Left ventricle myocardium superior (tissue), 1 donor: ENCODE results near the gene OCRL. TPM values are rescaled to one million over a fixed set of nuclear protein-coding genes. Genes with fewer than 3 reads are reported as not detected.

ENCODE experiments used
- ATAC-seq: fragments of 200-7000 bp; cut with Tn5 transposase; one replicate; pipeline ENCODE4 v1.9.1; 2020; ENCODE audit warnings: mild to moderate bottlenecking, moderate library complexity
- DNase-seq: peaks from one replicate; pipeline ENCODE4 v3.0.0-alpha.2; 2020
- intact Hi-C: fragments of 100-400 bp; cut with micrococcal nuclease; formaldehyde crosslinking; loops from one replicate; pipeline ENCODE4 v1.11.0; 2022
- total RNA-seq: library from RNA; stranded (reverse); fragmentation: NEBNext Ultra II Directional; extraction: Animal tissue kit (Norgen Biotek cat#: 25700); gene quantifications from one replicate; pipeline ENCODE4 v1.2.1, GENCODE V29; 2021
- donor health status: DM: no; HTN: yes; CAD: no; lungs with severe emphysema.

OCRL gene
- total RNA-seq, 1 donor from 2014 or later, result 9.9 TPM

- DNase-seq (no peak), ATAC-seq (no peak)
- intact Hi-C loops, result no loop called here
Observed at GRCh38 chrX:129614481-129615255, 74.6 kb downstream of the OCRL start.

- intact Hi-C loops, result no loop called here
- no peak for DNase-seq
- no peak for ATAC-seq
Observed at GRCh38 chrX:129617420-129617819, 77.4 kb downstream of the OCRL start.

GRCh38 chrX:129618997-129619396, 78.9 kb downstream of the OCRL start:
- peak; percentile 36 for DNase-seq
- ATAC-seq, result peak; percentile 87
- intact Hi-C loops, result no loop called here

DNA sequence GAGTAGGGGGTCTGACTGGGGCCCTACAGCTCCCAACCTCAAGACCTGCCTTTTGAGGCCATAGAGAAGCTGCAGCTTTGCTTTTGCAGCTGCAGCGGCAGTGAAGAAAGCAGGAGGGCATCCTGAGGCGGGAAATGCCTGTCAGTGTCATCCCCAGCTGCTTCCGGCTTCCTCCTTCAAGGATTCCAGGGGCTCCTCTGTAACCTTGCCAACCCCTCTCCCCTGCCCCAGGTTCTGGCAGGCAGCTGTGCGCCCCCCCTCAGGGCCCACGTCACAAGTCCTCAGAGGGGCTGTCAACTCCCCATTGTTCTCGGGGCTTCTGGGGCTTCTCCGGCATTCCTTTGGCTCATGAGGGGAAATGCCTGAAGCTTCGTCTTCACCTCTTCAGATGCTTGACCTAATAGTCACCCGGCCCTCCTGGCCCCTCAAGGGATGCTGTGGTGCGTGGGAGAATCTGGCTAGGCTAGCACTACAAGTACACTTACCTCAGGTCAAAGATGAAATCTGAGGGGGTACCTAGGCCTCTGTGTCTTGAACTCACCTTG, 82.8 kb downstream of the OCRL start:
- ATAC-seq, result no peak
- intact Hi-C loops, result no loop called here
- DNase-seq, result no peak

DNA sequence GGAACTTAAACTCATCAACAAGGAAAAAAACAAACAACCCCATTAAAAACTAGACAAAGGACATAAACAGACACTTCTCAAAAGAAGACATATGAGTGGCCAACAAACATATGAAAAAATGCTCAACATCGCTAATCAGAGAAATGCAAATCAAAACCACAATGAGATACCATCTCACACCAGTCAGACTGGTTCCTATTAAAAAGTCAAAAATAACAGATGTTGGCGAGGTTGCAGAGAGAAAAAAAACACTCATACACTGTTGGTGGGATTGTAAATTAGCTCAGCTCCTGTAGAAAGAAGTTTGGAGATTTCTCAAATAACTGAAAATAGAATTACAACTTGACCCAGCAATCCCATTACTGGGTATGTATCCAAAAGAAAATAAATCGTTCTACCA, 86.0 kb downstream of the OCRL start:
- DNase-seq (no peak), ATAC-seq (no peak)
- intact Hi-C loops, result no loop called here

- intact Hi-C loops, result loop anchor here (10.0 kb wide), 1 partner anchor 95 kb away; no protein-coding TSS in a partner anchor
- DNase-seq, result peak; percentile 35
- ATAC-seq, result peak; percentile 64
Observed at GRCh38 chrX:129629837-129630236, 89.8 kb downstream of the OCRL start.

DNA sequence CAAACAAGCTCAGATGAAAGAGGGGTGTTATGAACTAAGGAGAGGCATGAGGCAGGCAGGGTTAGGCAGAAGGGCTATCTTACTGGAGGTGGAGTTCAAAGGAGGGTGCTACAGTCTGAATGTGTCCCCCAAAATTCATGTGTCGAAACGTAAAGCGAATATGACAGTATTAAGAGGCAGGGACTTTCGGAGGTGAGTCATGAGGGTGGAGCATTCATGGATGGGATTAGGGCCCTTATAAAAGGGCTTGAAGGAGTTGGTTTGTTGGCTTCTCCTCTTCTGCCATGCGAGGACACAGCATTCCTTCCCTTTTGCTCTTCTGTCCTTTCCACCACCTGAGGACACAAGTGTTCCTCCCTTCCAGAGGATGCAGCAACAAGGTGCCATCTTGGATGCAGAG, 91.8 kb downstream of the OCRL start:
- no peak for ATAC-seq
- intact Hi-C loops, result loop anchor here (10.0 kb wide), 1 partner anchor 93 kb away; no protein-coding TSS in a partner anchor
- no peak for DNase-seq

- ATAC-seq, result no peak
- intact Hi-C loops, result loop anchor here (10.0 kb wide), 1 partner anchor 92 kb away; no protein-coding TSS in a partner anchor
- DNase-seq, result no peak
Observed at GRCh38 chrX:129632443-129632842, 92.4 kb downstream of the OCRL start.

GRCh38 chrX:129634541-129634940, 94.5 kb downstream of the OCRL start:
- ATAC-seq (no peak), DNase-seq (no peak)
- intact Hi-C loops, result loop anchor here (10.0 kb wide), 1 partner anchor 90 kb away; no protein-coding TSS in a partner anchor

DNA sequence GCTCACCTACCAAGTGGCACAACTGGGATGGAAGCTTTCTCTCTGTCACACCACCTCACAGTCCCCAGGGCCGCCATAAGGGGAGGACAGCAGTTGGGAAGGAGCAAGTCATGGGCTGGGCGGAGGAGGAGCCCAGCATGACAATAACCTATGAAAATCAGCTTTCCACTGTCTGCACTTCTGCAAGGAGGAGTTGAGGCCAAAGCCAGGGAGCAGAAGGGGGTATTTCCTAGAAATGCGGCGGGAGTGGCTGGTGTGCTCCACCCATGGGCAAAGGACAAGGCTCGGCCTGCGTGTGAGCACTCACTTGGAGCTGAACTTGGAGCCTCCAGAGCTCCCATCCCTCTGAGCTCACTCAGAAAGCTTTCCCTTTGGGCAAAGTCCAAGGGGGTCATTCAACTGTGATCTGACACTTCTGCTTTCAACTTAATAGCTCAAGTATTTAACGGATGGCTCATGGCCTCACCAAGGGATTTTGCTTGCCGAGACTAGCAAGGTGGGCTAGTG, 96.2 kb downstream of the OCRL start:
- intact Hi-C loops, result loop anchor here (10.0 kb wide), 1 partner anchor 89 kb away; no protein-coding TSS in a partner anchor
- ATAC-seq, result no peak

GRCh38 chrX:129637217-129638109, 97.4 kb downstream of the OCRL start:
- DNase-seq (peak; percentile 78), ATAC-seq (peak; percentile 82)
- intact Hi-C loops, result loop anchor here (10.0 kb wide), 1 partner anchor 87 kb away; no protein-coding TSS in a partner anchor

More for the DNA sequence above, 96.2 kb downstream of the OCRL start:
- no peak for DNase-seq

GRCh38 chrX:129638917-129639316, 98.9 kb downstream of the OCRL start:
- ATAC-seq (no peak), DNase-seq (no peak)
- intact Hi-C loops, result loop anchor here (10.0 kb wide), 1 partner anchor 86 kb away; no protein-coding TSS in a partner anchor

DNA sequence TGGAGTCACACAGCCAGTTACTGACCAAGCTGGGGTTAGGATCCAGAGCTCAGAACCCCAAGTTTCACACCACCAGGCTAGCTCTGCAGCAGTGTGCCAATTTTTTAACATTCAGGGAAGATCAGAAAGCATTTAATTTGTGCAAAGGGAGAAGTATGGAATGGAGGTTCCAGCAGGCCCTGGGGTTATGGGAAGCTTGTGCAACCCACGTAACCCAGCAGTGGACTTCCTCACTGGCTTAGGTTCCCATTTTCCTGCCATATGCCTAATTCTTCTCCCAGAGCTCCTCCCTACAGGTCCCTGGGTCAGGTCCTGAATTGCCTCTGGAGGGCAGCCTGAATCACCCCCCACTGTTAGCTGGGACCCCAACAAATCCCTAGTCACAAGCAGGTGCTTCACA, 100.7 kb downstream of the OCRL start:
- DNase-seq (no peak), ATAC-seq (no peak)
- intact Hi-C loops, result no loop called here

GRCh38 chrX:129641469-129641868, 101.4 kb downstream of the OCRL start:
- intact Hi-C loops, result no loop called here
- ATAC-seq (no peak), DNase-seq (no peak)

DNA sequence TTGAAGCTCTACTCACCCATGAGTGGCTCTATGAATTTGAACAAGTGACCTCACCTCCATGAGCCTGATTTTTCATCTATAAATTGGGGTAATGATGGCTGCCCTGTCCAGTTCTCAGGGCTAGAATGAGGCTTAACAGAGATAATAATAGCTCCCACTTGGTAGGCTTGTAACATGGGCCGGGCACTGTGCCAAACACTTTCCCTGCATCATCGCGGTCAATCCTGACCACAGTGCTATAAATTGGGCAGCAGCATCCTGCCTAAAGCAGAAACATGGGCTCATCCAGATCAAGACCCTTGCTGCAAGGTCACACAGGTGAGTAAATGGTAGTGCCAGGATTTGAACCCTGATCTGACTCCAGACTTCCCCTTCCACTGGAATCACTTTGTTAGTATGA, 101.9 kb downstream of the OCRL start:
- ATAC-seq, result peak; percentile 54
- peak; percentile 51 for DNase-seq
- intact Hi-C loops, result no loop called here
